Kidney epithelial cell (primary cell): ENCODE results near the gene ITGA3. TPM values are rescaled to one million over a fixed set of nuclear protein-coding genes. Genes with fewer than 3 reads are reported as not detected.

ENCODE experiments used
- DNase-seq: peaks from one replicate; pipeline ENCODE4 v3.0.0-alpha.2; 2010; ENCODE audit warnings: low read depth
- H3K27me3 ChIP-seq: 2 replicates; pipeline ENCODE4 v1.6.0; 2011; ENCODE audit warnings: low read length; ENCODE audit not compliant: control insufficient read depth, insufficient read depth
- H3K36me3 ChIP-seq: 2 replicates; pipeline ENCODE4 v1.5.1; 2011; ENCODE audit warnings: low read length; ENCODE audit not compliant: control insufficient read depth, insufficient read depth
- H3K4me3 ChIP-seq: 2 replicates; pipeline ENCODE4 v1.5.1; 2011; ENCODE audit warnings: low read depth, mild to moderate bottlenecking, control low read depth, low read length
- total RNA-seq: library from RNA; depleted of rRNA; stranded (reverse); fragments of >200 nt; gene quantifications from 2 replicates; pipeline ENCODE4 v1.2.3, GENCODE V29; 2015
- TF ChIP-seq, protein P1 (sequence below): IDR thresholded peaks from 2 replicates; pipeline ENCODE4 v1.5.1; 2011; ENCODE audit warnings: mild to moderate bottlenecking, moderate library complexity, low read length, control low read depth, inconsistent platforms; ENCODE audit not compliant: insufficient read depth, poor library complexity, severe bottlenecking

The ITGA3 gene
- total RNA-seq, 1 donor from 2014 or later, result 1,029 TPM

DNA sequence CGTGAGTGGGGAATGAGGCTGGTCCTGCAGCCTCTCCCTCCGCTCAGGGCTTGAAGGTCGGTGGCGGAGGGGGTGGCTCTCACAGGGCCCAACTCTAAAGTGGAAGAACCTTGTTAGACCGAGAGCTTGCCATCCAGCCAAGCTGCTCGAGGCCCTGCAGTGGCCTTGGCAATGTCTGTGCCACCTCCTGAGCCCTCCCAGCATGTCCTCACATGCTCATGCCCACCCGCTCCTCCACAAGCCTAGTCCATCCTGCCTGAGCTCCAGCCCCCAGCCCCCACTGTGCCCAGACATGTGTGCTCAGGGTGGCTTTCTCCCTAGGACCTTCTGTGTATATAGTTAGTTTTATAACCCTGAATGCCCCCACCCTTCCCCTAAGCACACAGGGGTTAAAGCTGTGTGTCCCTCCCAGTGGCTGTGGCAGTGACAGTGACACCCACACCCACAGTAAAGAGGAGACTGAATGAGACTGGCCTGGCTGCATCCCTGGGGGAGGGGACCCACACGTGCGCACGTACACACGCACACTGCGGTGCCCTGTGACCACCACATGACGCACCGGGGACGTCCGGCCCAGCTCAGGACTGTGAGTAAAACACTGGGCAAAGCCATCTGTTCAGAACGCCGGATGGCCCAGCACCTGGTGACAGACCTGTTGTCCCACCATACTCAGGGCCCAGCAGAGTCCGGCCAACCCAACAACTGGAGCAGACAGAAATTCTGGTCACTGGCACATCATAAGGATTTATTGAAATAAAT is 54.9 kb downstream of the ITGA3 start:
- Histone ChIP-seq H3K4me3 (no peak overlapping the region), H3K27me3 (no peaks in the 10 kb centered on the region)
- TF ChIP-seq, protein P1, sequence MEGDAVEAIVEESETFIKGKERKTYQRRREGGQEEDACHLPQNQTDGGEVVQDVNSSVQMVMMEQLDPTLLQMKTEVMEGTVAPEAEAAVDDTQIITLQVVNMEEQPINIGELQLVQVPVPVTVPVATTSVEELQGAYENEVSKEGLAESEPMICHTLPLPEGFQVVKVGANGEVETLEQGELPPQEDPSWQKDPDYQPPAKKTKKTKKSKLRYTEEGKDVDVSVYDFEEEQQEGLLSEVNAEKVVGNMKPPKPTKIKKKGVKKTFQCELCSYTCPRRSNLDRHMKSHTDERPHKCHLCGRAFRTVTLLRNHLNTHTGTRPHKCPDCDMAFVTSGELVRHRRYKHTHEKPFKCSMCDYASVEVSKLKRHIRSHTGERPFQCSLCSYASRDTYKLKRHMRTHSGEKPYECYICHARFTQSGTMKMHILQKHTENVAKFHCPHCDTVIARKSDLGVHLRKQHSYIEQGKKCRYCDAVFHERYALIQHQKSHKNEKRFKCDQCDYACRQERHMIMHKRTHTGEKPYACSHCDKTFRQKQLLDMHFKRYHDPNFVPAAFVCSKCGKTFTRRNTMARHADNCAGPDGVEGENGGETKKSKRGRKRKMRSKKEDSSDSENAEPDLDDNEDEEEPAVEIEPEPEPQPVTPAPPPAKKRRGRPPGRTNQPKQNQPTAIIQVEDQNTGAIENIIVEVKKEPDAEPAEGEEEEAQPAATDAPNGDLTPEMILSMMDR, result no peak

DNA sequence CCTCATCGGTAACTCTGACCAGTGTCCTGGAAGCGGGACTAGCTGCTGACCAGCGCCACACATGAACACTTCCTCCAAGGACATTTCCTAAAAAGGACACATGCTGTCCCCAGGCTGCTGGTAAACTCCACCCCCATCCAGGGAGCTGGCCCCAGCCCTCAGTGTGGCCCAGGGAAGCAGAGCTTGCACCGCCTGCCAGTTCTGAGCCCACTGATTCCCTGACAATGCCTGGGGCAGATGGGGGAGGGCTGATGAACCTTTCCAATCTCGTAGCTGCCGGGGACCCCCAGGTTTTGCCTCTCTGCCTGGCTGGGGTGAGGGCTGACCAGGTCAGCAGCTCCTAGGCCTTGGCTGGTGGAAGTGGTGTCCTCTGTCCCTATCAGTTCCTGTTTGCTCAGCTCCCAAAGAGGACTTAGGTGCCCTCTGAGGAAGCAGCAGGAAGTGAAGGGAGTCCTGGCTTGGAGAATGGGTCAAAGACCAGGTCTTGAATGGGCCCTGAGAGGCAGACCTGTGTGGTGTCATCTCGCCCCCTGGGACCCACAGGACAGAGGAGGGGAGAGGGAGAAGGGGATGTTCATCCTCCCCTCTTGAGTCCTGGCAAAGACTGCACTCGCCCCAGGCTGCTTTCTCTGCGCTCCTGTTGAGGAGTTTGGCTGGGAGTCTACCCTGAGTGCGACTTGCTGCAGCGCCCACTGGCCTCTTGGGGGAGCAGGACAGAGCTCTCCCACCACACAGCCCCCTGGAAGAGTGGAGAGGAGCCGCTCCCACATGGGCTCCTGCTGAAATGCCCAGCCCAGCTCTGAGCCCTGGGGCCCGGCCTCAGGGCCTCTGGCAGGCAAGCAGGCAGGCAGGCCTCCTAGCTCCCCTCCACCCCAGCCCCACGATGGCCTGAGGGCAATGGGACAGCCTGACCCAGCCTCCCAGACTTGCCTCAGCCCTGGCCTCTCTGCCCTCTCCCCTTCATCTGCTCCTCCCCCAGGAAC is 56.1 kb downstream of the ITGA3 start:
- DNase-seq, result no peak
- Histone ChIP-seq H3K4me3 (no peak overlapping the region), H3K27me3 (no peaks in the 10 kb centered on the region), H3K36me3 (no peaks in the 10 kb centered on the region)
- TF ChIP-seq, protein P1, result no peak

More for the DNA sequence above, 54.9 kb downstream of the ITGA3 start:
- H3K36me3 ChIP-seq, result peaks cover 2% of the 10 kb centered on the region
- DNase-seq, result no peak

DNA sequence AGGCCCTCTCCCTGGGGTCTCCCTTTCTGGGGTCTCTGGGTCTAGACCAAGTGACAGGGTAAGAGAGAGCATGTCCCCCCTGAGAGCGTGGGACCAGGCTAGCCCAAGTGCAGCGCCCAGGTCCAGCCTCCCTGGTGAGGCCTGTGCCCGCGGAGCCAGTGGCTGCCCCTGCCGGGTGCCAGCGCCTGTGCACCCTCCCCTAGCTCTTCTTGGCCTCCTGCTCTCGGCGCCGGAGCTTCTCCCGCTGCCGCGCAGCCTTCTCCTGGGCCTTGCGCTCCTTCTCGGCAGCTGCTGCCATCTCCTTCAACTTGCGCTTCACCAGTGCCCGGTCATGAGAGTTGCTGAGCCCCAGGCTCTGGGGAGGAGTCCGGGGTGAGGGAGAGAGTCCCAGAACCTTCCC is 56.8 kb downstream of the ITGA3 start:
- H3K4me3 ChIP-seq, result no peak overlapping the region
- H3K36me3 ChIP-seq, result no peaks in the 10 kb centered on the region
- no peak for DNase-seq
- TF ChIP-seq, protein P1, result no peak
- H3K27me3 ChIP-seq, result peaks cover 2% of the 10 kb centered on the region

DNA sequence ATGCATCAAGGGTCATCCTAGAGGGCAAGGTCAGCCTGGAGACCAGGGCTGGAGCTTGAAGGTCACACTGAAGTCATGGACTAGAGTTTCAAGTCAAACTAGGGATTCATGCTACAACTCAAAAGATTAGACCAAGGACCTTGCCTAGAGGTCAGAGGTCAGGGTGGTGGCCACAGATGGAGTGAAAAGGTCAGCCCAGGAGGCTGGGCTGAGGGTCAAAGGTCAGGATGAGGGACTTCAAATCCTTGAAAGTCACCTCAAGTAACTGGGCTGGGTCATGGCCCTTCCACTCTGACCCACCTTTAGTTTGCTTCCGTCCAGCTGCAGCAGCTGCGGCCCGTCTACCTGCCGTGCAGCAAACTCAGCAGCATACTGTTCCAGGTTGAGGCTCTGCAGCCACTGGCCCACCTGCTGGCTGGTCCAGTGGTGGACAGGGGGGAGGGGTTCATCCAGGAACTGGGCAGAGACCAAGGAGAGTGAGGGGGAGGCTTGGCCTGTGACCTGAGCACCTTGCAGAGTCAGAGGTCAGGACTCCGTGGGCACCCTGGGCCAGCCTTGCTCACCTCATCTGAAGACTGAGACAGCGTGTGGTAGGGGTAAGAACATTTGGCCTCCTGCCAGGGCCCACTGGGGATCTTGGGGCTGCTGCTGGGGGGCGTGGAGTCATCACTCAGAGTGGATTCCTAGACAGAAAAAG is 57.9 kb downstream of the ITGA3 start:
- peaks cover 2% of the 10 kb centered on the region for H3K27me3 ChIP-seq
- no peak for DNase-seq
- TF ChIP-seq, protein P1, result no peak
- H3K36me3 ChIP-seq, result no peaks in the 10 kb centered on the region
- H3K4me3 ChIP-seq, result no peak overlapping the region

DNA sequence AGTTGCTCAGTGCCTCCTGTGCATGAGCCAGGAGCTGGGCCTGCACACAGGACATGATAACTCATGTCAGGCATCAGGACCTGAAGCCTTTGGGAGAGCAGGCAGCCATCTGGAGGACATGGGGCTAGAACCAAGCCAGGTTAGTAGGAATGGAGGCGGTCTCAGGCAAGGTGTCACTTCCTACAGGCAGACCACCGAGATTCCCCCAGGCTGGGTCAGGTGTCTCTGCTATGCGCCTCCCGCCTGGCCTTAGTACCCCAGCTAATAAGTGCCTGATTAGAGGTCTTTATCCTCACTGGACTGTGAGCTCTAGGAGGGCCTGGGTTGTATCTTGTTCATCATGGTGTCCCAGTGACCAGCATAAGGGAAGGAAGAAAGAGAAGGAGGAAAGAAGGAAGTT is 58.5 kb downstream of the ITGA3 start:
- no peak for DNase-seq
- H3K36me3 ChIP-seq, result no peaks in the 10 kb centered on the region
- no peak overlapping the region for H3K4me3 ChIP-seq
- peaks cover 2% of the 10 kb centered on the region for H3K27me3 ChIP-seq
- TF ChIP-seq, protein P1, result no peak
